HFF-Myc (cell line): ENCODE data around the gene GNG7.

Source experiments
- DNase-seq: peaks from one replicate; pipeline ENCODE4 v3.0.0-alpha.2; 2011; ENCODE audit warnings: low read depth; ENCODE audit errors: extremely low read depth
- H3K4me3 ChIP-seq: replicated peaks from 2 replicates; pipeline ENCODE4 v1.5.1; 2011; ENCODE audit warnings: low read depth, mild to moderate bottlenecking, control low read depth, low read length
- TF ChIP-seq, protein P1 (sequence below): IDR thresholded peaks from 2 replicates; pipeline ENCODE4 v1.5.1; 2012; ENCODE audit warnings: mild to moderate bottlenecking, low read depth, low read length, control low read depth; ENCODE audit errors: missing control alignments

The GNG7 gene

DNA sequence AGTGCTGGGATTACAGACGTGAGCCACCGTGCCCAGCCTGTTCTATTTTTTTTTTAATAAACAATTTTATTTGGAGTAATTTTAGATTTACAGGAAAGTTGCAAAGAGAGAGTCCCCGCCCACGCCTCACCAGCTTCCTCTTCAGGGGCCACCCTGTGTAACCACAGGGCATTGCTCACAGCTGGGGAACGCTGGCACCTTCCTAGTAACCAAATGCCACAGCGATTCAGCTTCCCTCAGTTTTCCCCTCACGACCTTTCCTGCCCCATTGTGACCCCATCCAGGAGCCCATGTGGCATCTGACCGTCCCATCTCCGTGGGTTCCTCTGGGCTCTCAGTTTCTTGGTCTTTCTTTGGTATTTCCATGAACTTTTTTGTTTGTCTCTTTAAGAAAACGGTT lies 83.9 kb downstream of the GNG7 start:
- TF ChIP-seq, protein P1, sequence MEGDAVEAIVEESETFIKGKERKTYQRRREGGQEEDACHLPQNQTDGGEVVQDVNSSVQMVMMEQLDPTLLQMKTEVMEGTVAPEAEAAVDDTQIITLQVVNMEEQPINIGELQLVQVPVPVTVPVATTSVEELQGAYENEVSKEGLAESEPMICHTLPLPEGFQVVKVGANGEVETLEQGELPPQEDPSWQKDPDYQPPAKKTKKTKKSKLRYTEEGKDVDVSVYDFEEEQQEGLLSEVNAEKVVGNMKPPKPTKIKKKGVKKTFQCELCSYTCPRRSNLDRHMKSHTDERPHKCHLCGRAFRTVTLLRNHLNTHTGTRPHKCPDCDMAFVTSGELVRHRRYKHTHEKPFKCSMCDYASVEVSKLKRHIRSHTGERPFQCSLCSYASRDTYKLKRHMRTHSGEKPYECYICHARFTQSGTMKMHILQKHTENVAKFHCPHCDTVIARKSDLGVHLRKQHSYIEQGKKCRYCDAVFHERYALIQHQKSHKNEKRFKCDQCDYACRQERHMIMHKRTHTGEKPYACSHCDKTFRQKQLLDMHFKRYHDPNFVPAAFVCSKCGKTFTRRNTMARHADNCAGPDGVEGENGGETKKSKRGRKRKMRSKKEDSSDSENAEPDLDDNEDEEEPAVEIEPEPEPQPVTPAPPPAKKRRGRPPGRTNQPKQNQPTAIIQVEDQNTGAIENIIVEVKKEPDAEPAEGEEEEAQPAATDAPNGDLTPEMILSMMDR: no peak
- H3K4me3 ChIP-seq: no peak overlapping the region
- DNase-seq: no peak

DNA sequence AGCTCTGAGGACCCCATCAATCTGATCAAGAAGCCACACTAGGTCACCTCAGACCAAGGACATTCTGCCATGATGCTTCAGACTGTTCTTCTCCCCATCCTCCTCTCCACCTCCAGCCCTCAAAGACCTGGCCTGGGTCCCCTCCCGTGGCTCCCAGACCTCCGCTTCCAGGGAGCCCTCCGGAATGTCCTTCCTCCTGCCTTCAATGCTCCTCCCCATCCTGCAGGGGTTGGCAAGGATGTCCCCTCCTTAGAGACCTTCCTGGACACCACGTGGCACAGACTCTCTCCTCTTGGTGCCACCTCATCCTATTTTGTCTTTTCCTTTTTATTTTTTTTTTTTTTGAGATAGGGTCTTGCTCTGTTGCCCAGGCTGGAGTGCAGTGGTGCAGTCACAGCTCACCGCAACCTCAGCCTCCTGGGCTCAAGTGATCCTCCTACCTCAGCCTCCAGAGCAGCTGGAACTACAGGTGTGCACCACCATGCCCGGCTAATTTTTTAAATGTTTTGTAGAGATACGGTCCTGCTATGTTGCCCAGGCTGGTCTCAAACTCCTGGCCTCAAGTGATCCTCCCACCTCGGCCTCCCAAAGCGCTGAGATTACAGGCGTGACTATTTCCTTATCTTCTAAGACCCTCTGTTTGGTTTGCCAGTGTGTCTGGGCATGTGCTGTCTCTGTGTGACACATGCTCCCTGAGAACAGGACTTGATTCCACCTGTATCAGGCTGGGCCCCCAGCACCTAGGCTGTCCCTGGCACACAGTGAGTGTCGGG lies 84.9 kb downstream of the GNG7 start:
- H3K4me3 ChIP-seq: no peak overlapping the region
- TF ChIP-seq, protein P1: no peak

DNA sequence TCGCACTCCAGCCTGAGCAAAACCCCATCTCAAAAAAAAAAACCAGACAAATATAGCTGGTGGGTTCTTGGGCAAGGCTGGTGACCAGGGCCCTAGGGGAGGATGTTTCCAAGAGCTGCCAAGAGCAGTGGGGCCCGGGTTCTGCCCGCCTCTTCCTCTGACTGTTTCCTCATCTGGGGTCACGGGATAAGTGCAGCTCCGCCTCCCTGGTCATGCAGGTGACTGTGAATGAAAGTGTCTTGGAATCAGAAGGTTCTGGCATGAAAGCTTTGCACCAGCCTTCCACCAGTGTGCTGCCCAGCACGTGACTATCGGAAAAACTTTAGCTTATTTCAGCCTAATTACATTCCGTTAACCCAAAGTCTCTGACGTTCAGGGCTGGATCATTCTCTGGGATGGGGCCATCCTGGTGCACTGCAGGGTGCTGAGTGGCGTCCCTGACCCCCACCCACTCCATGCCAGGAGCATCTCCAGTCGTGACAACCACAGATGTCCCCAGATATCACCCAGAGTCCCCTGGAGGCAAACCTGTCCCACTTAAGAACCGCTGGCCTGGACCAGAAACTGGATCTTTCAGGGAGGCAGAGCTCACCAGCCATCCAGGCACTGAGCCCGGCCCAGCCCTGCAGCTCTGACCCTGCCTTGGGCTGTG lies 85.6 kb downstream of the GNG7 start:
- DNase-seq: no peak
- no peak overlapping the region for H3K4me3 ChIP-seq
- TF ChIP-seq, protein P1: no peak

More for the DNA sequence above, 84.9 kb downstream of the GNG7 start:
- no peak for DNase-seq

DNA sequence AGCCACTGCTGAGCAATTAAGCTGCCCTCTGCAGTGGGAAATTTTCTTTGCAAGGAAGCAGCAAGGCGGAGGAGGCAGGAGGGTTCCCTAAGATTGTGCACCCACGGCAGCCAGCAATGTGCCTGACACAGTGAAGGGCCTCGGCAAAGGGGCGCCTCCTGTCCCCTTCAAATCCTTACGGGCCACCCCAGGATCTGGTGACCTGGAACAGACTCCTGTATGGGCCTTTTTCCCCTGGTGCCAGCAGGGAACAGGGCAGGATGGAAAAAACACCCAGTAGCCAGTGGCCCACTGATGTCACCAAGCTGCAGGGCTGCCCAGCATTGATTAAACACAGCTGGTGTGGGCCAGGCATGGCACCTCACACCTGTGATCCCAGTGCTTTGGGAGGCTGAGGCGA lies 86.7 kb downstream of the GNG7 start:
- TF ChIP-seq, protein P1: no peak
- no peak overlapping the region for H3K4me3 ChIP-seq
- DNase-seq: no peak

DNA sequence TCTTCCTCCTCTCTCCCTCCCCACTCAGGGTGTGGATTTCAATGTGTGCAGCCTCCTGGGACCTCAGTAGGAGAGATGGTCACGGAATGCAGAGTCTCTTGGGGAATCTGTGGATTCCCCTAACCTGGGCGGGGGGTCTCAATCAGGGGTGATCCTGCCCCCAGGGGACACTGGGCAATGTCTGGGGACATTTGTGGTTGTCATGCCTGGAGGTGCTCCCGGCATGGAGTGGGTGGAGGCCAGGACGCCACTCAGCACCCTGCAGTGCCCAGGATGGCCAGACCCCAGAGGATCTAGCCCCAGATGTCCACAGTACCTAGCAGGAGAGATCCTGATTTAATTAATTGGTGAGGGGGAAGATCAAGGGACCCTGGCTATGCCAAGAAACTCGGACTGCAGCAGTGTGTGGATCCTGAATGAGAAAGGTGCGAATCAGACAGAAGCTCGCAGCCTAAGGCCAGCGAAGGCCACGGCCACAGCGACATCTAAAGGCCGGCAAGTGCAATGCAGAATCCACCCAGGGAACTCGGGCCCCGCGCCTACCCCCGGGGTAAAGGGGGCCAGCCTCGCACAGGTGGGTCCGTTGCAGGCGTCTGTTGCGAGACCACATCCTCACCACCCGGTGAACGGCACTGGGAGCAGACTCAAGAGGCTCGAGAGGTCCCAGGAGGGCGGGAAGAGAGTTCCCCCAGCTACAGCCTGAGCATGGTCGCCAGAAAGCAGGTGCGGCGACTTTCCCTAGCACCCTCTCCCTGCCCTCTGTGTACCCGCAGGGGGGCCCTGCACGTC lies 88.8 kb downstream of the GNG7 start:
- TF ChIP-seq, protein P1: peak; percentile 92
- no peak overlapping the region for H3K4me3 ChIP-seq
- no peak for DNase-seq

DNA sequence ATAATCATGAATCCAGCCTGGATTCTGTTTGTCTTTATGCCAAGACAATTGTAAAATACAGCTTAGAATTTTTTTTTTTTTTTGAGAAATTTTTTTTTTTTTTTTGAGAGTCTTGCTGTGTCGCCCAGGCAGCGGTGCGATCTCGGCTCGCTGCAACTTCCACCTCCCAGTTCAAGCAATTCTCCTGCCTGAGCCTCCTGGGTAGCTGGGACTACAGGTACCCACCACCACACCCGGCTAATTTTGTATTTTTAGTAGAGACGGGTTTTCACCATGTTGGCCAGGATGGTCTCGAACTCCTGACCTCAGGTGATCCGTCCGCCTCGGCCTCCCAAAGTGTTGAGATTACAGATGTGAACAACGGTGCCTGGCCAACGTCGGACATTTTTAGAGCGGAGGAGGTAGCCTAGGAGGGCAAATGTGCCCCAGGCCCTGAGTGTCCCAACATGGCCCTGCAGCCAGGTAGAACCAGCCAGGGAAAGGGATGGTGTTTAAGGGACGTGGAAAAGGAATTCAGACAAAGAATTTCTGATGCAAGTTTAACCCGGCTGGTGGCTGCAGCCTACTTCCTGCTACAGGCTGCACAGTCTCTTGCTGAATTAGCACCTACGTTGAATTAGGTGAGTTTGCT lies 89.8 kb downstream of the GNG7 start:
- H3K4me3 ChIP-seq: no peak overlapping the region
- no peak for DNase-seq
- TF ChIP-seq, protein P1: no peak
